DMS79 (cell line): Measurements from ENCODE around the gene SNX33.
"Not testable (repeated sequence)": the region's sequence is repeated elsewhere in the genome, so short reads cannot be mapped to it uniquely, and the experiment has no call there.

Source experiments
- DNase-seq: peaks from one replicate; lab custom pipeline; 2025; lab: John Stamatoyannopoulos, UW

SNX33 gene

GRCh38 chr15:75647370-75648155 is at the start of gene SNX33:
Gene SNX33, plus strand, starts transcription at chr15:75647912. Its CDS starts 1,191 bp downstream, at chr15:75649103.
- DNase-seq = no peak

GRCh38 chr15:75598361-75598760 is 49.4 kb upstream of the SNX33 start:
- no peak for DNase-seq

GRCh38 chr15:75599401-75599800 is 48.3 kb upstream of the SNX33 start:
- no peak for DNase-seq

- no peak for DNase-seq
These were observed 41.7 kb upstream of the SNX33 start for GRCh38 chr15:75606026-75606425.

- no peak for DNase-seq
These were observed 40.7 kb upstream of the SNX33 start for GRCh38 chr15:75606711-75607699.

GRCh38 chr15:75616766-75617165 is 30.9 kb upstream of the SNX33 start:
- DNase-seq = no peak

- no peak for DNase-seq
These were observed 27.5 kb upstream of the SNX33 start for GRCh38 chr15:75620058-75620820.

GRCh38 chr15:75620841-75621391 is 26.8 kb upstream of the SNX33 start:
- DNase-seq = no peak

- DNase-seq = no peak
These were observed 25.2 kb upstream of the SNX33 start for GRCh38 chr15:75622505-75622904.

GRCh38 chr15:75625542-75626347 is 22.0 kb upstream of the SNX33 start, which contains the start of gene SNUPN:
Gene SNUPN, minus strand, starts transcription at chr15:75625725. Its CDS starts 4,674 bp downstream, at chr15:75621051.
- DNase-seq = peak; percentile 52

GRCh38 chr15:75631935-75632334 is 15.8 kb upstream of the SNX33 start:
- peak; percentile 21 for DNase-seq

GRCh38 chr15:75633922-75634321 is 13.8 kb upstream of the SNX33 start:
- not testable (repeated sequence) for DNase-seq

GRCh38 chr15:75636026-75636425 is 11.7 kb upstream of the SNX33 start:
- no peak for DNase-seq

GRCh38 chr15:75637245-75638009 is 10.3 kb upstream of the SNX33 start:
- no peak for DNase-seq

- no peak for DNase-seq
These were observed 8.5 kb upstream of the SNX33 start for GRCh38 chr15:75639191-75639708.

GRCh38 chr15:75639709-75640482 is 7.8 kb upstream of the SNX33 start, which contains the start of gene IMP3:
Gene IMP3, minus strand, starts transcription at chr15:75640224. Its CDS starts 56 bp downstream, at chr15:75640168.
- peak; percentile 89 for DNase-seq

GRCh38 chr15:75640483-75641178 is 7.1 kb upstream of the SNX33 start:
- no peak for DNase-seq

GRCh38 chr15:75641179-75641503 is 6.6 kb upstream of the SNX33 start:
- no peak for DNase-seq
